GM12878 (cell line): ENCODE data around the gene PDCD10. TPM values are rescaled to one million over a fixed set of nuclear protein-coding genes. Genes with fewer than 3 reads are reported as not detected.

ENCODE experiments used
- CREM ChIP-seq: IDR thresholded peaks from 2 replicates; pipeline ENCODE4 v1.6.1; 2014; ENCODE audit warnings: antibody characterized with exemption, low read depth
- POLR2A ChIP-seq: IDR thresholded peaks from 2 replicates; pipeline ENCODE4 v1.6.1; 2011; ENCODE audit warnings: low read depth, mild to moderate bottlenecking, low read length
- RELA ChIP-seq: fragments of 450-650 bp; IDR thresholded peaks from 2 replicates; pipeline ENCODE4 v1.8.0; 2014; ENCODE audit warnings: borderline replicate concordance; ENCODE audit not compliant: partially characterized antibody
- RUNX3 ChIP-seq: IDR thresholded peaks from 2 replicates; pipeline ENCODE4 v1.6.1; 2012; ENCODE audit warnings: low read length, inconsistent platforms
- SMAD1 ChIP-seq: fragments of 450-650 bp; IDR thresholded peaks from 2 replicates; pipeline ENCODE4 v1.6.1; 2018; ENCODE audit warnings: mild to moderate bottlenecking, low read depth; ENCODE audit not compliant: partially characterized antibody
- SP1 ChIP-seq: IDR thresholded peaks from one replicate; pipeline ENCODE4 v1.6.1; 2011; ENCODE audit warnings: low read depth, low read length
- SREBF2 ChIP-seq: IDR thresholded peaks from 2 replicates; pipeline ENCODE4 v1.6.1; 2012; ENCODE audit warnings: mild to moderate bottlenecking, low read length
- ZSCAN29 ChIP-seq: fragments of 450-650 bp; IDR thresholded peaks from 2 replicates; pipeline ENCODE4 v1.6.1; 2017; ENCODE audit warnings: mild to moderate bottlenecking, moderate library complexity
- polyA plus RNA-seq, 11 experiments: library from polyadenylated mRNA; depleted of rRNA in 4 of 11; unstranded in 6 of 11; stranded (reverse) in 5 of 11; fragments of >200 nt; fragmentation: Nextera tagmentation in 4 of 11; fragmentation: Illumina TruSeq in 1 of 11; extraction: Ambion mirVana in 4 of 11; extraction: Trizol in 1 of 11; gene quantifications; 1 replicate in 1 of 11; 2 replicates in 10 of 11; pipeline versions ENCODE4 v1.2.1 to v1.2.3, GENCODE V29; 2011 to 2016; ENCODE audit warnings: inconsistent platforms in 2 of 11, missing spikeins in 2 of 11, low read depth in 1 of 11
- total RNA-seq, 4 experiments: library from RNA; depleted of rRNA in 3 of 4; stranded (reverse); fragments of >200 nt in 3 of 4; fragmentation: Illumina TruSeq in 1 of 4; extraction: Trizol in 1 of 4; gene quantifications; 2 replicates each; pipeline versions ENCODE4 v1.2.1 to v1.2.3, GENCODE V29; 2013 to 2021
- TF ChIP-seq, protein P1 (sequence below): fragments of 450-650 bp; IDR thresholded peaks from 2 replicates; pipeline ENCODE4 v1.6.1; 2016; ENCODE audit warnings: mild to moderate bottlenecking, moderate library complexity, borderline replicate concordance
- TF ChIP-seq, protein P2 (sequence below): fragments of 450-650 bp; conservative IDR thresholded peaks from 2 replicates; pipeline ENCODE4 v1.6.1; 2017; ENCODE audit warnings: mild to moderate bottlenecking, moderate library complexity
- TF ChIP-seq, protein P3 (sequence below): IDR thresholded peaks from 2 replicates; pipeline ENCODE4 v1.6.1; 2012; ENCODE audit warnings: improper control_type of control experiment, low read depth, low read length; ENCODE audit not compliant: insufficient replicate concordance
- TF ChIP-seq, protein P4 (sequence below): fragments of 450-650 bp; IDR thresholded peaks from 2 replicates; pipeline ENCODE4 v1.6.1; 2014; ENCODE audit warnings: mild to moderate bottlenecking
- TF ChIP-seq, protein P5 (sequence below): IDR thresholded peaks from 2 replicates; pipeline ENCODE4 v1.6.1; 2012; ENCODE audit warnings: low read length, inconsistent platforms
- TF ChIP-seq, protein P6 (sequence below): IDR thresholded peaks from 2 replicates; pipeline ENCODE4 v1.6.1; 2011; ENCODE audit warnings: low read depth, low read length, improper control_type of control experiment, borderline replicate concordance

PDCD10 gene
- total and polyA plus RNA-seq, 10 of the 15 experiments (the other 5 are each of a cell fraction or from before 2014, with no cell fraction given) = 64.1 to 247 (median 125) TPM

DNA sequence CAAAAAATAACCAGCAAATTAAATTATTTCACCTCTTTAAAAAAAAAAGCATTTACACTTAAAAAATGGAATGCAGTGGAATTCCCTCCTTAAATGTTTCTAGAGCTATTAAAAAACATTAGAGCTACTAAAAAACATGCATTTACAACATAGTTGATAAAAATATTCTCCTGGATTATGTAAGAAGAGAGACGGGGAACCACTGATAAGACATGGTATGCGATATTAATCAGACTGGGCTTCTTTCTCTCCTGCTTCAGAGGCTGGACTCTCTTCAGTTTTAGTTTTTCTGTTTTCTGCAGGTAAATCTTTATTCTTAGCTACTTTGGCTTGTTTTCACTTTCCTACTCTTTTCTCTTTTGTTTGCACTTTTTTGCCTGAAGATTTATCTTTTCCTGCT, 40.6 kb downstream of the PDCD10 start (continued):
- TF ChIP-seq, protein P1, sequence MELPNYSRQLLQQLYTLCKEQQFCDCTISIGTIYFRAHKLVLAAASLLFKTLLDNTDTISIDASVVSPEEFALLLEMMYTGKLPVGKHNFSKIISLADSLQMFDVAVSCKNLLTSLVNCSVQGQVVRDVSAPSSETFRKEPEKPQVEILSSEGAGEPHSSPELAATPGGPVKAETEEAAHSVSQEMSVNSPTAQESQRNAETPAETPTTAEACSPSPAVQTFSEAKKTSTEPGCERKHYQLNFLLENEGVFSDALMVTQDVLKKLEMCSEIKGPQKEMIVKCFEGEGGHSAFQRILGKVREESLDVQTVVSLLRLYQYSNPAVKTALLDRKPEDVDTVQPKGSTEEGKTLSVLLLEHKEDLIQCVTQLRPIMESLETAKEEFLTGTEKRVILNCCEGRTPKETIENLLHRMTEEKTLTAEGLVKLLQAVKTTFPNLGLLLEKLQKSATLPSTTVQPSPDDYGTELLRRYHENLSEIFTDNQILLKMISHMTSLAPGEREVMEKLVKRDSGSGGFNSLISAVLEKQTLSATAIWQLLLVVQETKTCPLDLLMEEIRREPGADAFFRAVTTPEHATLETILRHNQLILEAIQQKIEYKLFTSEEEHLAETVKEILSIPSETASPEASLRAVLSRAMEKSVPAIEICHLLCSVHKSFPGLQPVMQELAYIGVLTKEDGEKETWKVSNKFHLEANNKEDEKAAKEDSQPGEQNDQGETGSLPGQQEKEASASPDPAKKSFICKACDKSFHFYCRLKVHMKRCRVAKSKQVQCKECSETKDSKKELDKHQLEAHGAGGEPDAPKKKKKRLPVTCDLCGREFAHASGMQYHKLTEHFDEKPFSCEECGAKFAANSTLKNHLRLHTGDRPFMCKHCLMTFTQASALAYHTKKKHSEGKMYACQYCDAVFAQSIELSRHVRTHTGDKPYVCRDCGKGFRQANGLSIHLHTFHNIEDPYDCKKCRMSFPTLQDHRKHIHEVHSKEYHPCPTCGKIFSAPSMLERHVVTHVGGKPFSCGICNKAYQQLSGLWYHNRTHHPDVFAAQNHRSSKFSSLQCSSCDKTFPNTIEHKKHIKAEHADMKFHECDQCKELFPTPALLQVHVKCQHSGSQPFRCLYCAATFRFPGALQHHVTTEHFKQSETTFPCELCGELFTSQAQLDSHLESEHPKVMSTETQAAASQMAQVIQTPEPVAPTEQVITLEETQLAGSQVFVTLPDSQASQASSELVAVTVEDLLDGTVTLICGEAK = no peak
- no peak for TF ChIP-seq CREM
- TF ChIP-seq, protein P2, sequence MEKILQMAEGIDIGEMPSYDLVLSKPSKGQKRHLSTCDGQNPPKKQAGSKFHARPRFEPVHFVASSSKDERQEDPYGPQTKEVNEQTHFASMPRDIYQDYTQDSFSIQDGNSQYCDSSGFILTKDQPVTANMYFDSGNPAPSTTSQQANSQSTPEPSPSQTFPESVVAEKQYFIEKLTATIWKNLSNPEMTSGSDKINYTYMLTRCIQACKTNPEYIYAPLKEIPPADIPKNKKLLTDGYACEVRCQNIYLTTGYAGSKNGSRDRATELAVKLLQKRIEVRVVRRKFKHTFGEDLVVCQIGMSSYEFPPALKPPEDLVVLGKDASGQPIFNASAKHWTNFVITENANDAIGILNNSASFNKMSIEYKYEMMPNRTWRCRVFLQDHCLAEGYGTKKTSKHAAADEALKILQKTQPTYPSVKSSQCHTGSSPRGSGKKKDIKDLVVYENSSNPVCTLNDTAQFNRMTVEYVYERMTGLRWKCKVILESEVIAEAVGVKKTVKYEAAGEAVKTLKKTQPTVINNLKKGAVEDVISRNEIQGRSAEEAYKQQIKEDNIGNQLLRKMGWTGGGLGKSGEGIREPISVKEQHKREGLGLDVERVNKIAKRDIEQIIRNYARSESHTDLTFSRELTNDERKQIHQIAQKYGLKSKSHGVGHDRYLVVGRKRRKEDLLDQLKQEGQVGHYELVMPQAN = no peak
- TF ChIP-seq, protein P3, sequence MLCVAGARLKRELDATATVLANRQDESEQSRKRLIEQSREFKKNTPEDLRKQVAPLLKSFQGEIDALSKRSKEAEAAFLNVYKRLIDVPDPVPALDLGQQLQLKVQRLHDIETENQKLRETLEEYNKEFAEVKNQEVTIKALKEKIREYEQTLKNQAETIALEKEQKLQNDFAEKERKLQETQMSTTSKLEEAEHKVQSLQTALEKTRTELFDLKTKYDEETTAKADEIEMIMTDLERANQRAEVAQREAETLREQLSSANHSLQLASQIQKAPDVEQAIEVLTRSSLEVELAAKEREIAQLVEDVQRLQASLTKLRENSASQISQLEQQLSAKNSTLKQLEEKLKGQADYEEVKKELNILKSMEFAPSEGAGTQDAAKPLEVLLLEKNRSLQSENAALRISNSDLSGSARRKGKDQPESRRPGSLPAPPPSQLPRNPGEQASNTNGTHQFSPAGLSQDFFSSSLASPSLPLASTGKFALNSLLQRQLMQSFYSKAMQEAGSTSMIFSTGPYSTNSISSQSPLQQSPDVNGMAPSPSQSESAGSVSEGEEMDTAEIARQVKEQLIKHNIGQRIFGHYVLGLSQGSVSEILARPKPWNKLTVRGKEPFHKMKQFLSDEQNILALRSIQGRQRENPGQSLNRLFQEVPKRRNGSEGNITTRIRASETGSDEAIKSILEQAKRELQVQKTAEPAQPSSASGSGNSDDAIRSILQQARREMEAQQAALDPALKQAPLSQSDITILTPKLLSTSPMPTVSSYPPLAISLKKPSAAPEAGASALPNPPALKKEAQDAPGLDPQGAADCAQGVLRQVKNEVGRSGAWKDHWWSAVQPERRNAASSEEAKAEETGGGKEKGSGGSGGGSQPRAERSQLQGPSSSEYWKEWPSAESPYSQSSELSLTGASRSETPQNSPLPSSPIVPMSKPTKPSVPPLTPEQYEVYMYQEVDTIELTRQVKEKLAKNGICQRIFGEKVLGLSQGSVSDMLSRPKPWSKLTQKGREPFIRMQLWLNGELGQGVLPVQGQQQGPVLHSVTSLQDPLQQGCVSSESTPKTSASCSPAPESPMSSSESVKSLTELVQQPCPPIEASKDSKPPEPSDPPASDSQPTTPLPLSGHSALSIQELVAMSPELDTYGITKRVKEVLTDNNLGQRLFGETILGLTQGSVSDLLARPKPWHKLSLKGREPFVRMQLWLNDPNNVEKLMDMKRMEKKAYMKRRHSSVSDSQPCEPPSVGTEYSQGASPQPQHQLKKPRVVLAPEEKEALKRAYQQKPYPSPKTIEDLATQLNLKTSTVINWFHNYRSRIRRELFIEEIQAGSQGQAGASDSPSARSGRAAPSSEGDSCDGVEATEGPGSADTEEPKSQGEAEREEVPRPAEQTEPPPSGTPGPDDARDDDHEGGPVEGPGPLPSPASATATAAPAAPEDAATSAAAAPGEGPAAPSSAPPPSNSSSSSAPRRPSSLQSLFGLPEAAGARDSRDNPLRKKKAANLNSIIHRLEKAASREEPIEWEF = no peak
- TF ChIP-seq, protein P4, sequence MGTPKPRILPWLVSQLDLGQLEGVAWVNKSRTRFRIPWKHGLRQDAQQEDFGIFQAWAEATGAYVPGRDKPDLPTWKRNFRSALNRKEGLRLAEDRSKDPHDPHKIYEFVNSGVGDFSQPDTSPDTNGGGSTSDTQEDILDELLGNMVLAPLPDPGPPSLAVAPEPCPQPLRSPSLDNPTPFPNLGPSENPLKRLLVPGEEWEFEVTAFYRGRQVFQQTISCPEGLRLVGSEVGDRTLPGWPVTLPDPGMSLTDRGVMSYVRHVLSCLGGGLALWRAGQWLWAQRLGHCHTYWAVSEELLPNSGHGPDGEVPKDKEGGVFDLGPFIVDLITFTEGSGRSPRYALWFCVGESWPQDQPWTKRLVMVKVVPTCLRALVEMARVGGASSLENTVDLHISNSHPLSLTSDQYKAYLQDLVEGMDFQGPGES = no peak
- TF ChIP-seq, protein P5, sequence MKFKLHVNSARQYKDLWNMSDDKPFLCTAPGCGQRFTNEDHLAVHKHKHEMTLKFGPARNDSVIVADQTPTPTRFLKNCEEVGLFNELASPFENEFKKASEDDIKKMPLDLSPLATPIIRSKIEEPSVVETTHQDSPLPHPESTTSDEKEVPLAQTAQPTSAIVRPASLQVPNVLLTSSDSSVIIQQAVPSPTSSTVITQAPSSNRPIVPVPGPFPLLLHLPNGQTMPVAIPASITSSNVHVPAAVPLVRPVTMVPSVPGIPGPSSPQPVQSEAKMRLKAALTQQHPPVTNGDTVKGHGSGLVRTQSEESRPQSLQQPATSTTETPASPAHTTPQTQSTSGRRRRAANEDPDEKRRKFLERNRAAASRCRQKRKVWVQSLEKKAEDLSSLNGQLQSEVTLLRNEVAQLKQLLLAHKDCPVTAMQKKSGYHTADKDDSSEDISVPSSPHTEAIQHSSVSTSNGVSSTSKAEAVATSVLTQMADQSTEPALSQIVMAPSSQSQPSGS = no peak
- TF ChIP-seq RELA = no peak
- no peak for TF ChIP-seq RUNX3
- TF ChIP-seq, protein P6, sequence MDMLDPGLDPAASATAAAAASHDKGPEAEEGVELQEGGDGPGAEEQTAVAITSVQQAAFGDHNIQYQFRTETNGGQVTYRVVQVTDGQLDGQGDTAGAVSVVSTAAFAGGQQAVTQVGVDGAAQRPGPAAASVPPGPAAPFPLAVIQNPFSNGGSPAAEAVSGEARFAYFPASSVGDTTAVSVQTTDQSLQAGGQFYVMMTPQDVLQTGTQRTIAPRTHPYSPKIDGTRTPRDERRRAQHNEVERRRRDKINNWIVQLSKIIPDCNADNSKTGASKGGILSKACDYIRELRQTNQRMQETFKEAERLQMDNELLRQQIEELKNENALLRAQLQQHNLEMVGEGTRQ = no peak
- no peak for TF ChIP-seq ZSCAN29
- TF ChIP-seq POLR2A = no peak
- TF ChIP-seq SP1 = no peak
- TF ChIP-seq SMAD1 = no peak
- TF ChIP-seq SREBF2 = no peak
